SK-N-MC (cell line): Measurements from ENCODE around the gene AGAP5.

Experiments used
- EZH2 ChIP-seq: fragments of 200-600 bp; sonication (generic); IDR thresholded peaks from one replicate; pipeline ENCODE4 v1.6.1; 2017; ENCODE audit warnings: antibody characterized with exemption
- POLR2AphosphoS5 ChIP-seq: IDR thresholded peaks from 2 replicates; pipeline ENCODE4 v1.6.1; 2012; ENCODE audit warnings: mild to moderate bottlenecking, low read depth, low read length, borderline replicate concordance

DNA sequence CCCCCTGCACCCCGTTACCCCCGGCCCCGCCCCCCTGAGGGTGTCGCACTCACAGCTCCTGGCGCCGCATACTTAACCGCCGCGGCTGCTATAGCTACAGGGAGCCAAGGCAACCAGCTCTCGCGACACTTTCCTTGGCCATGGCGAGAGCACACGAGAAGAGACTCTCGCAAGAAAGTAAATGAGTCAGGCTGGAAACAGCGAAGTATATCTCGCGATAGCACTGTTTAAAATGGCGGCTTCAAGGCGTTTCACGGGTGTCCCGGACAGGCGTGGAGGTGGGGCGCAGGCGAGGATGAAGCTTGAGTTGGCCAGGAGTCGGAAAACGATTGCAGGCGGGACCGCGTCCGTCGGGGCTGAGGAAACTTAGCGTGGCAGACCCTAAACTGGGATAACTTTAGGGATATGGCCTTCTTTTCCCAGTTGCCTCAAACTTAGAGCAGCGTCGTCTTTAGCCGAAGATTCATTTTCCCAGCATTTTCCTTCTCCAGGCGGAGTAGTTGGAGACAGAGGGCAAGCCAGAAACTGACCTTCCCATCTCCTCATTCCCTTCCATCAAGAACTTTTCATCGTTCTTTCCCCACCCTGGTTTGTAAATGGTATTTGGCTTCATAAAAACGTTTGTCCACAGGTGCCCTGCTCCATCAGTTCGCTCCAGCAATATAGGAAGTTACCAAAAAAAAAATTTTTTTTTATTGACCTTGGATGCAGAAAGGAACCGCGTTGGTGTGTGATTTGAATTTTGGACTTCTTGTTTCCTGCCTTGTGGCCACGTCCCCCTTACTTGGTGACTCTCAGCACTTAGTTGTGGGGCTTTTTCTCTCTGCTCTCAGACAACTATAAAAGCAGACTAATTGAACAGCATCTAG, 71.8 kb downstream of the AGAP5 start:
- TF ChIP-seq EZH2 (no peak), POLR2AphosphoS5 (peak; percentile 70)
